GM12874 (cell line): ENCODE measurements around the gene SAMD15.

Experiments
- TF ChIP-seq, protein P1 (sequence below): IDR thresholded peaks from 2 replicates; pipeline ENCODE4 v1.5.1; 2011; ENCODE audit warnings: low read depth, mild to moderate bottlenecking, control low read depth, low read length, moderate library complexity; ENCODE audit not compliant: insufficient read depth

SAMD15 gene

DNA sequence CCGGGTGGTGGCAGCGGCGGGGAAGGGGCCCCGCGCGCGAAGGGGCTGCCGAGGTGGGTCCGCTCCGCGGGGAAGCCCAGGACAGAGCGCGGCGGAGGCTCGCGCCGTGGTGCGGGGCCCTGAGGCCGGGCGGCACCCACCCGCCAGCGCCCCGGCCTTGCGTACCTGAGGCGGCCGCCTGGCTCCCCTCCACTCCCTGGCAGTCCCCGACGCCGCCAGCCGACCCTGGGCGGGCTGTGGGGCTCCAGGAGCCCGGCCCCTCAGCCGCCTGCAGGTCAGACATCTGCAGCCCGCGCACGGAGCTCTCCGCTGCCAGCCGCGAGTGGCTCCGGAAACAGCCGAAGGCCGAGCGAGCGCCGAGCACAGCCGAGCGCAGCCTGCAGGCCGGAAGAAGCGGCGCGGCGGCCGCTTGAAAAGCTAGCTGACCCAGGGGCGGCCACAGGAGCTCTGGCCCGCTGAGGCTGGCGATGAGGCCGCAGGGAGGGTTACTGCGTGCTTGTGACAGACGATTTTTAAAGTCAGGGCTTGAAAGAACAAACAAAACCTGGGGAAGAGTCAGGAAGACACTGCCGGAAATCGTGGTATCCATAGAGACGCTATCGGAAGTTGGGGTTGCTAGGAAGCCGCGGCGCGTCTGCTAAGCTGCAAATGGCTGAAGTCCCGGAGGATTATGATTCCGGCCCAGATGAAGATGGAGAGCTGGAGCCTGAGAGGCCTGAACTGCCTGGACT, at the start of gene SAMD15, which contains the start of gene TMED8:
Gene SAMD15 (plus strand): TSS at position 609 of the 731 bp plus-strand sequence. CDS start 40 bp downstream, at position 649.
Gene TMED8 (minus strand): TSS at position 324 of the 731 bp plus-strand sequence. CDS start 41 bp downstream, at position 283.
- TF ChIP-seq, protein P1, sequence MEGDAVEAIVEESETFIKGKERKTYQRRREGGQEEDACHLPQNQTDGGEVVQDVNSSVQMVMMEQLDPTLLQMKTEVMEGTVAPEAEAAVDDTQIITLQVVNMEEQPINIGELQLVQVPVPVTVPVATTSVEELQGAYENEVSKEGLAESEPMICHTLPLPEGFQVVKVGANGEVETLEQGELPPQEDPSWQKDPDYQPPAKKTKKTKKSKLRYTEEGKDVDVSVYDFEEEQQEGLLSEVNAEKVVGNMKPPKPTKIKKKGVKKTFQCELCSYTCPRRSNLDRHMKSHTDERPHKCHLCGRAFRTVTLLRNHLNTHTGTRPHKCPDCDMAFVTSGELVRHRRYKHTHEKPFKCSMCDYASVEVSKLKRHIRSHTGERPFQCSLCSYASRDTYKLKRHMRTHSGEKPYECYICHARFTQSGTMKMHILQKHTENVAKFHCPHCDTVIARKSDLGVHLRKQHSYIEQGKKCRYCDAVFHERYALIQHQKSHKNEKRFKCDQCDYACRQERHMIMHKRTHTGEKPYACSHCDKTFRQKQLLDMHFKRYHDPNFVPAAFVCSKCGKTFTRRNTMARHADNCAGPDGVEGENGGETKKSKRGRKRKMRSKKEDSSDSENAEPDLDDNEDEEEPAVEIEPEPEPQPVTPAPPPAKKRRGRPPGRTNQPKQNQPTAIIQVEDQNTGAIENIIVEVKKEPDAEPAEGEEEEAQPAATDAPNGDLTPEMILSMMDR, result peak; percentile 28; the same call in 1 of the 2 replicates

DNA sequence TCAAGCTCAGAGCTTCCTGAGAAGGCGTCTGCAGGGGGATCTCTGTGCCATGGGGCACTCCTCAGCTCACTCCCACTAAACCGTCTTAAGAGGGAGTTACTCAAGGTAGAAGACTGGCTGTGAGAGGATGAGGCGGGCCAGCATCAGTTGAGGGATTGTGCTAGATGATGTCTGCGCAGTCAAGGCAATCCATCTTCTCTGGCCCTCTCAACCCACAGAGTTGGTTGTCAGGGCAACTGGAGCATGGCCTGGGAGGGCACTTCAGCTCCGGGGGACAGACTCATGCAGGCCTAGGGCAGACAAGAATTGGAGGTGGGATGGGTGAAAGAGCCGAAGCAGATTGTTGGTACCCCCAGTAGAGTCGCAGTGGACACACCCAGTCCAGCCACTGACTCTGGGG, 47.3 kb upstream of the SAMD15 start:
- TF ChIP-seq, protein P1, result no peak

DNA sequence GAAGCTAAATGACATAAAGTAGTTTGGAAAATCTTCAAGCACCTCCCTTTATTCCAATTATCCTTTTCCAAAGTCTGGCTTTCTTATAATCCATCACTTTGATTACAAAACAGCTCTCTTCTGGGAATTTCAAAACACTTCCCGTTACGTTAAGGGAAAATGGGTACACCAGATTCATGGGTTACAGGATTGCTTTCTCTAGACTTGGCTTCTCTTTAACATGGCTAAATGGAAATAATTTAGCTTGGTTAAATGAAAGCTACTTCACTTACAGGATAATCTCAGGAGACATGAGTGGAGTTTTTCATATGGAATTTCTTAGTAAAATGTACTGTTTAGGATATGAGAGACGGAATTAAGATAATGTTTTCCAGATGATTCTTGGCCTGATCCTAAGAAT, 41.6 kb upstream of the SAMD15 start:
- TF ChIP-seq, protein P1, result no peak

DNA sequence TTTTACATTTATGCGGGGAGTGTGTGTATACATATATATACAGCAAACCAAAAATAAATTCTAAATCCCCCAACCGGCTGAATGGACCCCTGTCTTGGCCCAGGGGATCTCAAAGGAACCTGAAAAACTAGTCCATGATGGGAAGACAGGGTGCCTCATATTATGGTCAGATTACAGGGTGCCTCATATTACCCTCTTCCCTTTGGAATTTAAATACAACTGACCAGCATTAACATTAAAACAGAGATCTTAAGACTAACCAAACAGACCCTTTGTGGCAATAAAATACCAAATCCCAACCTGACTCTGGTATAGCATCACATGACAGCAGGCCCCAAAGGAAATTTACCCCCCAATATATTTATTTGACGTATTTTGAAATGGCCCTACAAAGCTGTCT, 39.3 kb upstream of the SAMD15 start:
- TF ChIP-seq, protein P1, result no peak

DNA sequence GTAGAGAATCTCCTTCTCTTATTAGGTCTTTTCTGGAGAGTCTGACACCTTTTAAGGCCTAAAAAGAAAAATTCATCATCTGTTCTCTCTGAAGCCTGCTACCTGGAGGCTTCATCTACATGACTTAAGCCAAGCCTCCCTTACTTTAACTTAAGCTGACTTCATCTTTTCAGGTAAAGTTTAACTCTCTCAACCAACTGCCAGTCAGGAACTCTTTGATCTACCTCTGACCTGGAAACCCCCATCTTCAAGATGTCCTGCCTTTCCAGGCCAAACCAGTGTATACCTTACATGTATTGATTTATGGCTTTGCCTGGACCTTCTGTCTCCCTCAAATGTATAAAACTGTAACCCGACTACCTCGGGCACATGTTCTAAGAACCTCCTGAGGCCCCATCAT, 38.9 kb upstream of the SAMD15 start:
- TF ChIP-seq, protein P1, result no peak

DNA sequence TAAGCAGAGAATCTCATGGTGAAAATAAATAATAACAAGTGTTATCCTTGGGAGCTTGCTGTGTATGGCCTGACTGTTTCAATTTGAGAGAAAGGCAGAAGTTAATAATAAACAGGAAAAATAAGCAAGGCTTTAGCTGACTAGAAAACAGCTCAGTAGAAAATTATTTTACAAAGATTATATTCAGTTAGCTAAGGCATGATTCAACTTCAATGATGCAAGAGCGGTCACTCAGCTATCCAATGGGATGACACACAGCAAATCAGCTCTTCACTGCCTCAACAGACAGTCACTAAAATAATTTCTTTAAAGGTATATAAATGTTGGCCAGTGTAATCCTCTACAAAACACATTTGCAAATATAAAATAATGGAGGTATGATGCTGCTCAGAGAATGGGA, 37.8 kb upstream of the SAMD15 start:
- TF ChIP-seq, protein P1, result no peak

DNA sequence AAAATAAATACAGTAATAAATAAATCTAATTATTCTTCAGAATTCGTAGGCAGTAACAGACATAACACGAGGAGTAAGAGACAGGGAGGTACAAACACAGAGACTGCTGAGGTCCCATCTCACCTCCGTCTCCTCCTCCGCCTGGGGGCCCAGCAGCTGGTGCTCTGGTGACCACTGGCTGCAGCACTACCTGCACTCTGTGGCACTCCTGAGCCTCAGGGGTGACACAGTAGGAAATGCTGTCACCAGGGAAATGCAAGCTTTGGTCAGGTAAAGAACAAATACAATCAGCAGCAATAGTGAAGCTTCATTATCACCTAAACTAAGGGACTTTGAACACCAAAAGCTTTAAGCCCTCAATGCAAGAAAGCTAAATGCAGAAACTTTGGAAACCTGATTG, 36.8 kb upstream of the SAMD15 start:
- TF ChIP-seq, protein P1, result no peak
